Skeletal muscle tissue (tissue), 4 donors: Measurements from ENCODE around the gene HARS1. TPM values are rescaled to one million over a fixed set of nuclear protein-coding genes. Genes with fewer than 3 reads are reported as not detected.
"Not testable (repeated sequence)": the region's sequence is repeated elsewhere in the genome, so short reads cannot be mapped to it uniquely, and the experiment has no call there.

Experiments used
- H3K27ac ChIP-seq: one replicate; pipeline ENCODE4 v1.7.0; 2013; ENCODE audit warnings: mild to moderate bottlenecking, low read depth, low read length, inconsistent platforms
- H3K27me3 ChIP-seq, 3 donors: one replicate each; pipeline ENCODE4 v1.7.0; 2013; ENCODE audit warnings: low read length in 3 of 3; ENCODE audit not compliant: control insufficient read depth in 3 of 3, insufficient read depth in 3 of 3
- H3K36me3 ChIP-seq, 3 donors: one replicate each; pipeline ENCODE4 v1.7.0; 2013; ENCODE audit warnings: low read length in 3 of 3; ENCODE audit not compliant: control insufficient read depth in 3 of 3, insufficient read depth in 3 of 3
- H3K4me1 ChIP-seq, 3 donors: one replicate each; pipeline ENCODE4 v1.7.0; 2013; ENCODE audit warnings: low read length in 3 of 3, mild to moderate bottlenecking in 3 of 3; ENCODE audit not compliant: control insufficient read depth in 3 of 3, insufficient read depth in 3 of 3
- H3K4me3 ChIP-seq, 3 donors: one replicate each; pipeline ENCODE4 v1.7.0; 2013; ENCODE audit warnings: low read length in 3 of 3
- H3K9ac ChIP-seq, 3 donors: one replicate each; pipeline ENCODE4 v1.7.0; 2013; ENCODE audit warnings: low read length in 3 of 3, mild to moderate bottlenecking in 3 of 3, moderate library complexity in 2 of 3, low read depth in 1 of 3
- H3K9me3 ChIP-seq, 3 donors: one replicate each; pipeline ENCODE4 v1.7.0; 2013; ENCODE audit warnings: low read length in 3 of 3; ENCODE audit not compliant: control insufficient read depth in 3 of 3
- total RNA-seq: library from RNA; depleted of rRNA; stranded (reverse); fragments of >200 nt; gene quantifications from one replicate; pipeline ENCODE4 v1.2.3, GENCODE V29; 2014
- donor health status: Osteomylitis.

The HARS1 gene
- total RNA-seq, 1 donor from 2014 or later = 40.2 TPM

DNA sequence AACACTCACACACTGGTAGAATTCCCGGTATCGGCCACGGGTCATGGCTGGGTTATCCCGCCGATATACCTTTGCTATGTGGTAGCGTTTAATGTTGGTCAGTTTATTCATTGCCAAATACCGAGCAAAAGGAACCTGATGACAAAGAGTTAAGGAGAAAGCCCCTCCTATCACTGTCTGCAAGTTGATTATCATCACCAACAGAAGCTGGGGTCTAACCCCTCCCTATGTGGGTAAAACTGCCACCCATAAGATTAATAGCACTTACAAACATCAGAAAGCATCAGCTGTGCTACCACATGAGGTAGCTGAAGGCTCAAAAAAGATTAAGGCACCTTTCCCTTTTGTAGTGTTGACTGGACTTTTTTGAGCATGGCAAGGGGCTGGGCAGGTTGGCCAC, 12.2 kb downstream of the HARS1 start:
- Histone ChIP-seq H3K27me3 (no peaks in the 10 kb centered on the region), H3K9ac (no peak overlapping the region), H3K36me3 (peaks cover 46 to 65% (median 57%) of the 10 kb centered on the region in 3 donors)

DNA sequence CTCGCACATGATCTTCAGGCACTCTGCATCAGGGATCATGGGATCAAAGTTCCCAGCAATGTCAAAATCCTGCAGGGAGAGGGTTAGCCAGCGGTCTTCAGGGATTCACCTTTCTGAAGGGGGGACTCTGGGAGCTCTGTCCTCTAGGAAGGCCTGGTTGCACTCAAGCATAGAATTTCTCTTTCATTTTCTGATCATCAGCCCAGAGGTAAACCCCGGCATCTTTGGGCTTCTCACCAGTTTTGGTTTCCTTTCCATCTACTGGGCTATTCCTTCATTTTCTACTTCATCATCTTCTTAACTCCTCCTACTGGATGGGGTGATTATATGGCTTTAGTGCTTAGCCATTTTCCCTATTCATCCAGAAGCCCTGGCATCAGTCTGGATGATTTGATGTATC, 13.2 kb downstream of the HARS1 start:
- Histone ChIP-seq H3K27ac (no peak overlapping the region), H3K36me3 (peaks cover 47 to 66% (median 60%) of the 10 kb centered on the region in 3 donors), H3K4me3 (no peak overlapping the region), H3K9ac (no peak overlapping the region), H3K27me3 (no peaks in the 10 kb centered on the region), H3K9me3 (no peaks in the 10 kb centered on the region), H3K4me1 (no peaks in the 10 kb centered on the region)

More for the DNA sequence above, 12.2 kb downstream of the HARS1 start:
- Histone ChIP-seq H3K4me3 (no peak overlapping the region), H3K27ac (no peak overlapping the region), H3K4me1 (no peaks in the 10 kb centered on the region), H3K9me3 (no peaks in the 10 kb centered on the region)

DNA sequence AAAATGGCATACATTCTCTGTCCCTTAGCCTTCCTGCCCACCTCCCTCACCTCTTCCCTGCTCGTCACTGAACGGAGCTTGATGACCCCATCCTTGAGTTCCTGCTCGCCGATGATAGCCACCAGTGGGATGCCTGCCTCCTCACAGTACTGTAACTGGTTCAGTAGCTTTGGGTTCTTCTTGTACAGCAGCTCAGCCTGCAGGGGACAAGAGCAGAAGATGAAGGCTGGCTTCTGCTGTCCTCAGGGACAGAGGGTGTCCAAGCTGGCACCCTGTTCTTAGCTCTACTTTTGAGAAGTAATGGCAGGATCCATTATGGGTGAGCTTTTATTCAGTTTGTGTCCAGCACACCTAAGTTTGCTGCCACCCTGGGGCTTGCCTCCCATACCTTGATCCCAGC, 16.5 kb downstream of the HARS1 start:
- H3K27ac ChIP-seq = no peak overlapping the region
- H3K9ac ChIP-seq = no peak overlapping the region
- no peak overlapping the region for H3K4me3 ChIP-seq
- H3K36me3 ChIP-seq = peaks cover 57 to 67% (median 66%) of the 10 kb centered on the region in 3 donors
- no peaks in the 10 kb centered on the region for H3K4me1 ChIP-seq
- no peaks in the 10 kb centered on the region for H3K9me3 ChIP-seq
- no peaks in the 10 kb centered on the region for H3K27me3 ChIP-seq

DNA sequence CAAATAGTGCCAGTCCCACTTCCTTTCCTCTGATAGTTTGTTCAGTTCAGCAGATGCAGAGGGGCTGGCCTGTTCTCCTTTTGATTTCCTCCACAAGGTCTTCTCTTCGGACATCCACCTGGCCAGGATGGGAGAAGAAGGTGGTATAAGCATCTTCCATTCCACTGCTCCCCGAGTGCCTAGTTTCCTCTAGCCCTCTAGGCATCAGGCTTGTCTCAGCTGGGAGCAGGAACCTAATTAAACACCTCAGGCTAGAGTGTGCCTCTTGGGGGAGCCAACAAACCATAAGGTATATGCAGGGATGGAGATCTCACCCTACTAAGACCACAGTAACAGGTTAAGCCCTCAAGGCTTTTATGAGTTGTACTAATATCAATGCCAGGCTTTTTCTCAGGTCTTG, 17.0 kb downstream of the HARS1 start:
- H3K27ac ChIP-seq = no peak overlapping the region
- H3K27me3 ChIP-seq = no peaks in the 10 kb centered on the region
- H3K36me3 ChIP-seq = peaks cover 57 to 67% (median 66%) of the 10 kb centered on the region in 3 donors
- H3K4me3 ChIP-seq = no peak overlapping the region
- H3K9me3 ChIP-seq = no peaks in the 10 kb centered on the region
- H3K9ac ChIP-seq = no peak overlapping the region
- no peaks in the 10 kb centered on the region for H3K4me1 ChIP-seq

DNA sequence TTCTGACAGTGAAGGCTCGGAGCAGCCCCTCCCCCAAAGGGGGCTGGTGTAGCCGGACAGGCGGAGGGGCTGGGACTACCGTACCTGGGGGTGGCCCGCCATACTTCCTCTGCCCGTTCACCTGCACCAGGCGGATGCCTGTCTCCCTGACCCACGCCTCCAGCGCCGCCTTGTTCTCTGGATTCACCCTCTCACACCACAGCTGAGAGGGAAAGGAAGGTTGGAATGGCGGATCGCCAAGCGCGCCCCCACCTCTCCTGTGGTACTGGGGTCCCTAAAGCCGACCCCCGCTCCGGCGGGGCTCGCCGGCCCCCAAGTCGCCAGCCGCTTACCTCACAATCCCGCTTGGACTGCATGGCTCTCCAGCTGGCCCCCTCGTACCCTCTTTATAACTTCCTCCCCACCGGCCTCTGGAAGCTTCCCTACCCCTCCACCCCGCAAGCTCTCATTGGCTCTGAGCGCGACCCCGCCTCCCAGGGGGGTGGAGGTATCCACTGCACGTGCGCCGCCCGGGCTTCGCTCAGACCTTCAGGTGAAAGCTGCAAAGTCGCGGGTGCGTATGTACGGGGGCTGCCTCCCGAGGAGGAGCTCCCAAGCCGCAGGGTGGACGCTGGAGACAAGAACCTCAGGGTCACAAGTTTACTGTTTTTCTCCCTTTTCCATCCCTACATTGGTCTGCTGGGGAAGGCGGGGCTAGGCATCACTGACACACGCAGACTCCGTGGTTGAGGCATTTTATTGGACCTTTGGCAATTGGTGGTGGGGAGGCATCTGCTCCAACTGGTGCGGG, 17.8 kb downstream of the HARS1 start, which contains the start of gene DND1:
Gene DND1, minus strand, starts transcription at position 390 of the 790 bp plus-strand sequence. Its CDS starts 34 bp downstream, at position 356.
- no peaks in the 10 kb centered on the region for H3K9me3 ChIP-seq
- H3K36me3 ChIP-seq = peaks cover 61 to 72% (median 68%) of the 10 kb centered on the region in 3 donors
- H3K27ac ChIP-seq = no peak within 1 kb of the TSS
- no peak within 1 kb of the TSS for H3K4me3 ChIP-seq
- no peaks in the 10 kb centered on the region for H3K27me3 ChIP-seq
- no peaks in the 10 kb centered on the region for H3K4me1 ChIP-seq
- no peak within 1 kb of the TSS for H3K9ac ChIP-seq

DNA sequence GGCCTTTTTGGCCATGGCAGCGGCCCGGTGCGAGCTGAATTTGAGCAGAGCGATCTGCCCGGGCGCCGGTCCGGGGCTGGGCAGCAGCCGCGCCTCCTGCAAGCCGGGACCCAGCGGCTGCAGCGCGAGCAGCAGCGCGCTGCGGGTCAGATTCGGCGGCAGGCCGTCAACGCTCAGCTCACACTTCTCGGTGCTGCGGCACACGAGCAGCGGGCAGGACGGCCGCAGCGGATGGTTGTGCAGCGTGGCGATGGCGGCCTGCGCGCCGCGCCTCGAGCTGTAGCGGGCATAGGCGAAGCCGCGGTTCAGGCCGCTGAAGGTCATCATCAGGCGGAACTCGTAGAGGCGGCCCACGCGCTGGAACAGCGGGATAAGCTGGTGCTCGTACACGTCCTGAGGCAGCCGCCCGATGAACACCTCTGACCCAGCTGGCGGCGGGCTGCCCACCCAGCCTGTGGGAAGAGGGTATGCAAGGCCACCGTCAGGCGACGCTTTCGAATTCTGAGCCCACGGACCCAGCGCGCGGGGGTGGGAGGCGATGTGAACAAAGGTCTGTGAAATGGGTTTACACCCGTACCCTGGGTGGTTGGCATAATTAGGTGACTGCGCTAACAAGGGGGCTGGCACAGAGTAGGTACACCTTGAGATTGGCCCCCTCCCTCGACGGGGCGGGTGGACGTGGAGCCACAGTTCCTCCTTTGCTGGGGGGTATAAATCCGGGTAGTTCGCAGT, 18.5 kb downstream of the HARS1 start:
- H3K4me1 ChIP-seq = no peaks in the 10 kb centered on the region
- H3K36me3 ChIP-seq = peaks cover 65 to 74% (median 69%) of the 10 kb centered on the region in 3 donors
- no peaks in the 10 kb centered on the region for H3K27me3 ChIP-seq
- H3K4me3 ChIP-seq = no peak overlapping the region
- no peak overlapping the region for H3K27ac ChIP-seq
- H3K9me3 ChIP-seq = no peaks in the 10 kb centered on the region
- H3K9ac ChIP-seq = no peak overlapping the region

DNA sequence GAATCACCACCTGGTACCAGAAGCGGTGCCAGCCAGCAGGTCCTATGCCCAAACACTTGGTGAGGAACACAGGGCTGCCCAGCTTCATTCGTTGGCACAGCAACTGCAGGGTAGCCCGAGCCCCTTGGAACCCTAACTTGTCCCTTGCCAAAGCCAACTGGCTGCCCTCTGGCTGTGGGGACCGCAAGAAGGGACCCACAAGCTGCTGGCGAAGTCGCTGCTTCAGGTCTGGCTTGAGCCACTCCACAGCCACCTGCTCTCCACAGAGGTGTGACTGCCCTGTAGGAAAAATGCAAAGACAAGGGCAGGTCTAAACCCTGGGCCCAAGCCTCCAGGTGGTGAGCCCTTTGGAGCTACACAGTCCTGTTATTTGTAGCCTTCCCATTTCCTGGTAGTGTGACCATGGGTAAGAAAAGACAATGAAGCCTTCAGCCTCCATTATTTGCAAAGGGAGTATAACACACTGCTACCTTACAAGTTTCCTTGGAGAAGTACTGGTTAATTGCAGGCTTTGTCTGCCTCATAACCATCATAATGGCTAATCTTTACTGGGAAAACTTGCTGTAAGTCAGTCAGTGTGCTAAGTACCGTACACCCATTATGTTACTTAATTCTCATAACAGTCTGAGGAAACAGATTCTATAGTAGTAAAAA, 19.6 kb downstream of the HARS1 start:
- Histone ChIP-seq H3K4me1 (no peaks in the 10 kb centered on the region), H3K9ac (no peak overlapping the region), H3K4me3 (no peak overlapping the region), H3K36me3 (peaks cover 57 to 69% (median 59%) of the 10 kb centered on the region in 3 donors), H3K9me3 (no peaks in the 10 kb centered on the region), H3K27ac (no peak overlapping the region), H3K27me3 (no peaks in the 10 kb centered on the region)

DNA sequence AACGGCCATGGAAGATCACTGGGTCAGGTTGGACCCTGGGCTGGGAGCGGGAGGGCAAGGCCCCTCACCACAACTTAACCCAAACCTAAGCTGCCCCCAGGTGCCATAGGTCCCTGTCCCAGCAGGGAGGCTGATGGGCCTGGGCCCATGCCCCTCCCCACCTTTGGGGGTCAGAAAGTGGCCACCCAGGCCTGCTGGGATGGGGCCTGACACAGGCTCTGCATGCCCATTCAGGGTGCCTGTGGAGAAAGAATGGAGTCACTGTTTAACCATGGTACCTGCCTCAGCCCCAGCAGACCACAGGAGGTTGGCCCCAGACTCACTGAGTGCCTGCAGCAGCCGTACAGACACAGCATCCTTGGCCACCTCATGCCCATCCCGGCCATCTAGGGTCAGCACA, 20.1 kb downstream of the HARS1 start:
- H3K9ac ChIP-seq, H3K9me3 ChIP-seq, H3K4me1 ChIP-seq, H3K27me3 ChIP-seq, H3K27ac ChIP-seq, H3K4me3 ChIP-seq: not testable (repeated sequence)
- peaks cover 52 to 64% (median 54%) of the 10 kb centered on the region in 3 donors for H3K36me3 ChIP-seq

DNA sequence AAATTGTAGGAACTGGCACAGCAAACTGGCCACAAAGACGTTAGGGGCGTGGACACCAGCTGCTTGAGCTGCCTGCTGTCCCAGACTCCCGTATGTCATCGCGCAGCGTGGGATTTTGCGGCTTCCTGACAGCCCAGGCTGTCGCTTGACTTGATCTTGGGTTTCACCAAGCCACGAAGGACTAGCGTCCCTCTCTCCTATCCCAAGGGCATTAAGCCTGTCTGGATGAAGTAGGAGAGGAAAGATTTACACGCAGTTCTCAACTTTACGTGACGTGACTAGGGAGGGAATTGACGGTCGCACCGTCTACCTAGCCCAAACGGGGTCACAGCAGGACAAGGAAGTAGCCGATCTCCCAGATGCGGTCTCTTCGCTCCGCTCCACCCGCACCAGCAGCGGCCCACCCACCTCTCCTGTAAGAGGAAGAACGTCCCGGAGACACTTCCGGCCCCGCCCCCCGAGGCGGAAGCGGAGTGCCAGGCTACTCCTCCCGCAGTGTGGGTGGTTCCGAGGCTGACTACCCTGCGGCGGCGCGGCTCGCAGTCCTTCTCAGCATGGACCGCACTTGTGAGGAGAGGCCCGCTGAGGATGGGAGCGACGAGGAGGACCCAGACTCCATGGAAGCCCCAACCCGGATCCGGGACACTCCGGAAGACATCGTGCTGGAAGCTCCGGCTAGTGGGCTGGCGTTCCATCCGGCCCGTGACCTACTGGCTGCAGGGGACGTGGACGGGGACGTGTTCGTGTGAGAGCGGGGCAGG, 26.6 kb downstream of the HARS1 start, which contains the start of gene WDR55:
Gene WDR55, plus strand, starts transcription at position 546 of the 761 bp plus-strand sequence. Its CDS starts 9 bp downstream, at position 555.
- no peaks in the 10 kb centered on the region for H3K27me3 ChIP-seq
- peak within 1 kb of the TSS; percentile 68 to 100 (median 97) for H3K4me3 ChIP-seq
- peak within 1 kb of the TSS; percentile 63 to 98 (median 95) for H3K9ac ChIP-seq
- H3K4me1 ChIP-seq = peaks cover 11 to 13% (median 13%) of the 10 kb centered on the region in 3 donors
- no peaks in the 10 kb centered on the region for H3K9me3 ChIP-seq
- peaks cover 47 to 58% (median 57%) of the 10 kb centered on the region in 3 donors for H3K36me3 ChIP-seq
- H3K27ac ChIP-seq = peak within 1 kb of the TSS; percentile 78
